WTC11 (cell line): ENCODE measurements around the gene AP1G1.

ENCODE experiments used
- CBFB ChIP-seq: sonication (generic); formaldehyde crosslinking; IDR thresholded peaks from 2 replicates; pipeline ENCODE4 v1.8.1; 2022; ENCODE audit warnings: mild to moderate bottlenecking, low read depth, missing genetic modification reagents
- ELF4 ChIP-seq: sonication (generic); formaldehyde crosslinking; IDR thresholded peaks from 2 replicates; pipeline ENCODE4 v1.8.1; 2022; ENCODE audit warnings: low read depth, mild to moderate bottlenecking, moderate library complexity, missing genetic modification reagents
- JUN ChIP-seq: sonication (generic); formaldehyde crosslinking; IDR thresholded peaks from 2 replicates; pipeline ENCODE4 v1.8.0; 2023; ENCODE audit warnings: mild to moderate bottlenecking, missing genetic modification reagents
- SMAD4 ChIP-seq: sonication (generic); formaldehyde crosslinking; IDR thresholded peaks from 2 replicates; pipeline ENCODE4 v1.8.0; 2022; ENCODE audit warnings: mild to moderate bottlenecking, missing genetic modification reagents
- USF1 ChIP-seq: sonication (generic); formaldehyde crosslinking; IDR thresholded peaks from 2 replicates; pipeline ENCODE4 v1.8.0; 2022; ENCODE audit warnings: mild to moderate bottlenecking, missing genetic modification reagents
- ZNF121 ChIP-seq: sonication (generic); formaldehyde crosslinking; IDR thresholded peaks from 2 replicates; pipeline ENCODE4 v1.8.0; 2023; ENCODE audit warnings: missing genetic modification reagents
- ZNF263 ChIP-seq: sonication (generic); formaldehyde crosslinking; IDR thresholded peaks from 2 replicates; pipeline ENCODE4 v1.8.1; 2022; ENCODE audit warnings: low read depth, mild to moderate bottlenecking, moderate library complexity, missing genetic modification reagents
- TF ChIP-seq, protein P1 (sequence below): fragments of 200-600 bp; IDR thresholded peaks from 2 replicates; pipeline ENCODE4 v1.8.0; 2022; ENCODE audit warnings: antibody characterized with exemption

DNA sequence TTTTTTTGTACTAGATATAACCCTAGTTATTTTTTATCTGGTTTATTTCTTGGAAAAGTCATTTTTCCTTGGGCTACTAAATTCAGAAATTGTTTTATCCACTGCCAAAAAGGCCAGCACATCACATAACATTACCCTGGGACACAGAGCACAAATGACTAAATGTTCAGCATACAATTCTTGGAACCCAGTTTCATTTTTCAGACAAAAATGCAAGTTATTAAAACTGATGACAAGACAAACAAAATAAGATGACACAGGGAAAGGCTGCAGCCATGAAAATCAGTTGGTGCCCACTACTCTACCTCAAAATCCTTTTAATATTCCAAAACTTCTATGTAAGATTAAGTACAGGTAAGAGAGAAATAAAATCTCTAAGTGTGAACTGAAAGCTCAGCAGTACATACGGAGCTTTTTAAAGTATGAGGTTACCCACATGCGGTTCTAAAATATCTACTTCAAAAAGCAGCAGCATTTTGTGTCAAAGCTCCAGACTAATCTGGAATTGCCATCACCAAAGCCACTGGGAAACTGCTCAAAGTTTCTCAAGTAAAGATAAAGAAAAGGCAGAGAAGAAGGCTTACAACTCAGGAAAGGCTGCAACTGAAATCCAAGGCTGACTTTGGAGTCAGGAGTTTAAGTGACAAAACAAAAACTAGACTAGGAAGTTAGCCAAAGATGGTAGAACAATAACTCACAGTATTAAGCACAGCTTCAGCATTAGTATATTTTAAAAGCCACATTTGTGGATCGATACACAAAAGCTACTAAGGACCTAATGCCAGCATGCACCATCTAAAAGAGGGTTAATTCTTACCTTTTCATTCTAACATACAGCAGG, 41.4 kb downstream of the AP1G1 start:
- TF ChIP-seq ZNF121 (no peak), CBFB (CRISPR knock-in tag) (no peak), USF1 (CRISPR knock-in tag) (no peak), ELF4 (no peak), ZNF263 (CRISPR knock-in tag) (no peak), JUN (CRISPR knock-in tag) (no peak), SMAD4 (CRISPR knock-in tag) (no peak)
- TF ChIP-seq, protein P1, sequence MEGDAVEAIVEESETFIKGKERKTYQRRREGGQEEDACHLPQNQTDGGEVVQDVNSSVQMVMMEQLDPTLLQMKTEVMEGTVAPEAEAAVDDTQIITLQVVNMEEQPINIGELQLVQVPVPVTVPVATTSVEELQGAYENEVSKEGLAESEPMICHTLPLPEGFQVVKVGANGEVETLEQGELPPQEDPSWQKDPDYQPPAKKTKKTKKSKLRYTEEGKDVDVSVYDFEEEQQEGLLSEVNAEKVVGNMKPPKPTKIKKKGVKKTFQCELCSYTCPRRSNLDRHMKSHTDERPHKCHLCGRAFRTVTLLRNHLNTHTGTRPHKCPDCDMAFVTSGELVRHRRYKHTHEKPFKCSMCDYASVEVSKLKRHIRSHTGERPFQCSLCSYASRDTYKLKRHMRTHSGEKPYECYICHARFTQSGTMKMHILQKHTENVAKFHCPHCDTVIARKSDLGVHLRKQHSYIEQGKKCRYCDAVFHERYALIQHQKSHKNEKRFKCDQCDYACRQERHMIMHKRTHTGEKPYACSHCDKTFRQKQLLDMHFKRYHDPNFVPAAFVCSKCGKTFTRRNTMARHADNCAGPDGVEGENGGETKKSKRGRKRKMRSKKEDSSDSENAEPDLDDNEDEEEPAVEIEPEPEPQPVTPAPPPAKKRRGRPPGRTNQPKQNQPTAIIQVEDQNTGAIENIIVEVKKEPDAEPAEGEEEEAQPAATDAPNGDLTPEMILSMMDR = no peak
